C1 segment of cervical spinal cord (tissue), 14 donors: ENCODE measurements around the gene S1PR1.
"Not testable (repeated sequence)": the region's sequence is repeated elsewhere in the genome, so short reads cannot be mapped to it uniquely, and the experiment has no call there.

Experiments
- DNase-seq, 14 donors: peaks; one replicate each; lab custom pipeline; 2025; lab: John Stamatoyannopoulos, UW

The S1PR1 gene

GRCh38 chr1:101219924-101220870 lies 16.6 kb upstream of the S1PR1 start:
- peak in 1 of 14 donors; percentile 18 for DNase-seq

DNA sequence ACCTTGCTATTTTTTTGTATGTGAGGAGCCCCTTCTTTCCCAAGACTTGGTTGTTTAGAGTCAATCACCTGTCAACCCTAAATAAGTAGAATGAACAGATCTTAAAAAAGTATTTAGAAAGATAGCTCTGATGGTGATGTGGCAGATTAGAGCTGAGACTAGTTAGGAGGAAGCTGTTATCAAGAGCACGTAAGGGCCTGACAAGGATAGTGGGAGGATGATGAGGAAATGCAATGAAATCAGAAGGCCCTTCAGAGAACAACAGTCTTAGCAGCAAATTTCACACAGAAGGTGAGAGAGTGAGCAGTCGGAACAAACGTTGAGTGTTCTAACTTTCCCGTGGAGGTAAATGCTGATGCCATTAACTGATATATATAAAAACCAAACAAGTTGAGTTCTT lies 15.9 kb upstream of the S1PR1 start:
- no peak for DNase-seq

DNA sequence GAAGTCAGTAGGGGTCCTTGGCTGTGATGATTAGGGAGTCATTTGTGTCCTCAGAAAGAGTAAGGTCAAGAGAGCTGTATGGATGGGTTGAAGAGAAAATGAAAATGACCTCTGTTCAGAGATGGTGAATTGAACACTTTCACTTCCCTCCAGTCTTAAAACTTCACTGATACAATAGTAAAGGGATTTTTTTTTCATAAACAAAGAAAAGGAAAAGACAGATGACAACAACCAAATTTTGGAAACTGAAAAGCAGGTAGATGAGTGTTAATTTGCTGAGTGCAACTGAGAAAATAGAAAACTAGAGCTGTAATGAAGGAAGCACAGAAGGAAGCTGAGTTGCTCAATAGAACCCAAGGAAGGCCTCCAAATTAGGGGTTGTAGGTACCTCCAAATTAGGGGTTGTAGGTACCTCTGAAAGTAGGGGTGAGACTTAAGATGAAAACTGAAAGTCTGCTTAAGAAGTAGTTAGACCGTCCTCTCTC lies 14.8 kb upstream of the S1PR1 start:
- no peak for DNase-seq

- DNase-seq, result no peak
Measured at GRCh38 chr1:101227837-101228236, 9.0 kb upstream of the S1PR1 start.

- DNase-seq, result no peak
Measured at GRCh38 chr1:101228424-101229134, 8.2 kb upstream of the S1PR1 start.

GRCh38 chr1:101232182-101232581 lies 4.6 kb upstream of the S1PR1 start:
- DNase-seq, result not testable (repeated sequence)

GRCh38 chr1:101233495-101233894 lies 3.3 kb upstream of the S1PR1 start:
- DNase-seq, result no peak

DNA sequence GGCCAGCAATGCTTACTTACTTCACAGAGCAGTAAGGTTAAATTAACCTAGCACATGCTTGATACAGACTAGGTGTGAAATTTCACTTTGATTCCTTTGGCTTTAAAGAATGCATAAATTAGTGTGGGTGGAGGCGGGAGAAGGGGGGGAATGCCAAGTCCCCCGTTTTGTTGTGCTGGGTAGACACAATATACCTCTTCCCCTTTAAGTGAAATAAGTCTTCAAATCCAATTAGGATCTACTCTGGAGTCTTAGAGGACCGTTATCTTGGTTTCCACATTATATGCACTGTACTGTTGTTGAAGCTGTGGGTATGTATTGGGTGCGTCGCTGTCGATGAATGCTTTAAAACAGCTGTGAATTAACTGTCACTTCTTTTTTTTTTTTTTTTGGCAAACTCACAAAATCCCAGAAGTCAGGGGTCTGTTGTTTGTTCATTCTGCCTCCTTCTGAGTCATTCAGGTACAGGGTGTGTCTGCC lies 1.6 kb upstream of the S1PR1 start:
- no peak for DNase-seq

- DNase-seq, result peak in 7 of 14 donors; percentile 32 to 68 (median 57)
Measured at GRCh38 chr1:101235696-101236515, 913 bp upstream of the S1PR1 start.

DNA sequence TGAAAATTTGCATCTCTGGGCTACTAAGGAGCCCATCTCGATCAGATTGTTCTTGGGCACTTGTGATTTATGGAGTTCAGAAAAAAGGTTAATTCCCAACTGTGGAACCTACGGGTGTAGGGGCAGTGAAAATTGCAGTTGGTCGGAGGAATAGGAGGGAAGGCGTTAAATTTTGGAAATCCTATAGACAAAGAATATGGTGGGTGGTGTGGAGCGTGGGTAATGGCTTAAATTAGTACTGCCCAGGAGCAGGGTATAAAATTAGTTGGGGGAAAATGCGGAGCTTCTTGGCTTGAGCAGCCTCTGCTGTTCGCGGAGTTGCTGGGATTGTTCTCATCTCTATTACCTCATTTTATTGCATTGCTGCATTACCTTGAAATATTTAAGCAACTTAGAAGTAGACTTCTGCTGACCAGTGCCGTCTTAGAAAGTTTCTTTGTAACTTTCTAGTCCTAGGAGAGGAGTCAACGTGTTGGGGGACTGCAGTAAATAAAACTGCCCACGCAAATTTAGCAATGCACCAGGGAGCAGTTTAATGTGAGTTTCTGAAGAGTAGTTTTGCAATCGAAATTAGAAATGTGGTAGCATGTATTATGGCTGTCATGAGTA lies 514 bp downstream of the S1PR1 start:
- DNase-seq, result no peak

DNA sequence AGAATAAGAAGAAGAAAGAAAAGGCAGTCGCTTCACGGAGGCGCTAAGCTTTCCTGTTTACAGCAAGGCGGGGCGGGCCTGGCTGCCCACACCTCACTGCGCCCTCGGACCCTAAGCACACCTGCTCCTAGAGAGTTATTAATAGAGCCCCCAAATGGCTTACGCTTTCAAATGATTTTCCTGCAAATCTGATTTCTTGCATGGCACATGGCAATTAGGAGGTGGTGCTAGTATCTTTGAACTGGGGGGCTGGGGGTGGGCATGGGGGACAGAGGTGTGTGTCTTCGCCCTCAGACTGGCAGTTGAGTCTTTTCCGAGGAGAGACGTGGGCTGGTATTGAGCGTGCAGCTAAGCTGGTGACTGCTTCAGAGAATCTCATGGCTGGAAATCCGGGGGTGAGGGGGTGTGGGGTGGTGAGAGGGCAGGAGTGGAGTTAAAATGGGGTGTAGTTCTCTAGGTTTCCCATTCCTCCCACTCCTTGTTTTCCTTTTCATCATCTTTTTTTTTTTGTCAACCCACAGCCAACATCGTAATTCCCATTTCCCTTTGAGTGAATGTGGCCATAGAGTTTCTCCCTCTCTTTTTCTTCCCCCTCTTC lies 1.3 kb downstream of the S1PR1 start:
- peak in 1 of 14 donors; percentile 26 for DNase-seq

DNA sequence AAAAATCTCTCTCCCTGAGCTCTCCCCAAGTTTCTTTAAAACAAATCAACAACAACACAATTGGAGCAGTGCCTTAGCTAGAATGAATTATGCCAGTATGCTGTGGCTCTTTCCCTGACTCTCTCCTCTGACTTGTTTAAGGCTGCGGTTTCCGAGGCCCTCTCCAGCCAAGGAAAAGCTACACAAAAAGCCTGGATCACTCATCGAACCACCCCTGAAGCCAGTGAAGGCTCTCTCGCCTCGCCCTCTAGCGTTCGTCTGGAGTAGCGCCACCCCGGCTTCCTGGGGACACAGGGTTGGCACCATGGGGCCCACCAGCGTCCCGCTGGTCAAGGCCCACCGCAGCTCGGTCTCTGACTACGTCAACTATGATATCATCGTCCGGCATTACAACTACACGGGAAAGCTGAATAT lies 1.9 kb downstream of the S1PR1 start:
- DNase-seq, result peak in 12 of 14 donors; percentile 21 to 76 (median 50)

DNA sequence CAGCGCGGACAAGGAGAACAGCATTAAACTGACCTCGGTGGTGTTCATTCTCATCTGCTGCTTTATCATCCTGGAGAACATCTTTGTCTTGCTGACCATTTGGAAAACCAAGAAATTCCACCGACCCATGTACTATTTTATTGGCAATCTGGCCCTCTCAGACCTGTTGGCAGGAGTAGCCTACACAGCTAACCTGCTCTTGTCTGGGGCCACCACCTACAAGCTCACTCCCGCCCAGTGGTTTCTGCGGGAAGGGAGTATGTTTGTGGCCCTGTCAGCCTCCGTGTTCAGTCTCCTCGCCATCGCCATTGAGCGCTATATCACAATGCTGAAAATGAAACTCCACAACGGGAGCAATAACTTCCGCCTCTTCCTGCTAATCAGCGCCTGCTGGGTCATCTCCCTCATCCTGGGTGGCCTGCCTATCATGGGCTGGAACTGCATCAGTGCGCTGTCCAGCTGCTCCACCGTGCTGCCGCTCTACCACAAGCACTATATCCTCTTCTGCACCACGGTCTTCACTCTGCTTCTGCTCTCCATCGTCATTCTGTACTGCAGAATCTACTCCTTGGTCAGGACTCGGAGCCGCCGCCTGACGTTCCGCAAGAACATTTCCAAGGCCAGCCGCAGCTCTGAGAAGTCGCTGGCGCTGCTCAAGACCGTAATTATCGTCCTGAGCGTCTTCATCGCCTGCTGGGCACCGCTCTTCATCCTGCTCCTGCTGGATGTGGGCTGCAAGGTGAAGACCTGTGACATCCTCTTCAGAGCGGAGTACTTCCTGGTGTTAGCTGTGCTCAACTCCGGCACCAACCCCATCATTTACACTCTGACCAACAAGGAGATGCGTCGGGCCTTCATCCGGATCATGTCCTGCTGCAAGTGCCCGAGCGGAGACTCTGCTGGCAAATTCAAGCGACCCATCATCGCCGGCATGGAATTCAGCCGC lies 2.5 kb downstream of the S1PR1 start:
- DNase-seq, result peak in 1 of 14 donors; percentile 27

GRCh38 chr1:101240041-101240430 lies 3.2 kb downstream of the S1PR1 start:
- DNase-seq, result peak in 5 of 14 donors; percentile 13 to 41 (median 26)

DNA sequence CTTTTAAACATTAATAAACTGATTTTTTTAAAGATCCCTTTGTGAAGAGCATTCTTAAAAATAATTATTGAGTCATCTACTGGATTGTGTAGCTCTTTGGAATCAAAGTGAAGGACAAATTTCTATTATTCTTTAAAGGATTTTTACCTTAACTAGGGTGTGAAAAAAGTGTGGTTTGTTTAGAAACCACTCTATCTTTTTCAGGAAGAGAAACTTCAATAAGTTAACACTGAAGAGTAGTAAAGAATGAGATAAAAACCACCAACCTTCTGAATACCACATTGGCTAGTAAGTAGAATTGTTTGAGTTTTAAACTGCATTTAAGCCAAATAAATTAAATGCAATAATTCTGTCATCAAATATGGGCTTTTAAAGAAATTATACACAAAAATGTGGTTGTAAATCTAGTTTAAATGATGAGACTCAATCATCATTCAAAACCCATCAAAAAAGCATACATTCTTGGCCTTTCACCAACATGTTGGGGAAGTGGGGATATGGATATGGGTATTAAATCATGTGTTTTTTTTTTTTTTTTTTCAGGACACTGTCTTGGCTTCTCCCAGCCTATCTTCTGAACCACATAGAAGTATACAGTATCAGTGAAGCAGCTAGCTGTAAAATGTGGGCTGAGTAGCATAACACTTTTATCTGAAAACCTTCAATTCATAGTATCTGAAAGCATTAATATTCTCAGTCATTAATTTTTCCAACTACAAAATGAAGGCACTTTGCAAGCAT lies 4.8 kb downstream of the S1PR1 start:
- DNase-seq, result no peak

DNA sequence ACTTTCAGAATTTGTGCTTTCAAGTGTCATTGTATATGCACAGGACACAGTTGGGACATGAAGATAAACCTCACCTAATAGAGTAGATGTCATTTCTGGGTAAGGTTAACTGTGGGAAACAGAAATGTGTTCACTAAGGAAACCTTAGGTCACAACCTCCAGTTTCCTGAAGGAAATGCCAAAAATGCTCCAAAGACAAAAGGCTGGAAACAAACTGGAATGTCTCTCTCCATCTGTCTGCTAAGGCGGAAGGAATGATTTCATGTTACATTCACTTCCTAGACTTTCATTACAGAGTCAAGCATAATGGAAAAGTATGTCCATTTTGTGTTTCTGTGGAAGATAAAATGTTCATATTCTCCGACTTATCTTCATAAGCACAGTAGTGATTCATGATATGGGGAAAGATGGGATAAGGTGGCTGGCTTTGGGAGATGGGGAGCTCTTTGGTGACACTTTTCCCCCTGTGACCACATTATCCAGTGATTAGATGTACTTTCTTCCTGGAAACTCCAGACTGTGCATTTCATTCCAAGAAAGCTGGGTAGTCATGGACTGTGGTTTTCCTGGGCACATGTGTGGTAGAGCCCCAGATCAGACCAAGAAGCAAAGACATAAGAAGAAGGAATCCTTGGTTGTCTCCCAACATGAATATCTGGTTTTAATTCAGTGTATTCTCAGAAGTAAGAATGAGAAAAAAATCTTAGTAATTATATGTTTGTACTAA lies 5.7 kb downstream of the S1PR1 start:
- DNase-seq, result no peak

- no peak for DNase-seq
Measured at GRCh38 chr1:101243751-101244150, 6.9 kb downstream of the S1PR1 start.

DNA sequence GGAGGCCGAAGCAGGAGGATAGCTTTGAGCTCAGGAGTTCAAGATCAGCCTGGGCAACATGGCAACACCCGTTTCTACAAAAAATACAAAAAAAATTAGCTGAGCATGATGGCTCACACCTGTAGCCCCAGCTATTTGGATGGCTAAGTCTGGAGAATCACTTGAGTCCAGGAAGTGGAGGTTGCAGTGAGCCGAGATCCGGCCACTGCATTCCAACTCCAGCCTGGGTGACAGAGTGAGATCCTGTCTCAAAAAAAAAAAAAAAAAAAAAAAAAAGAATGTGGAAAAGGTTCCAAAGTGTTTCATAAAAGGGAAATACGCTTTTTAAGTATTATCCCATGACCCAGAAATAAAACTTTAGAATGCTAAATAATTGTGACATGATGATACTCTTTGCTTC lies 8.0 kb downstream of the S1PR1 start:
- DNase-seq, result no peak
